Posterior cingulate gyrus (tissue), 11 donors: ENCODE results near the gene PDZRN3.
A peak's percentile ranks its signal among the peaks of the same experiment; 100 is the strongest.

Source experiments
- DNase-seq, 10 donors: peaks; one replicate each; pipeline versions ENCODE4 v3.0.0 to v3.0.0-alpha.2; 2020 to 2021; ENCODE audit warnings: mixed read lengths in 3 of 10
- intact Hi-C: fragments of 100-400 bp; cut with DNase I; formaldehyde crosslinking; loops from one replicate; pipeline ENCODE4 v1.15.1; 2023

PDZRN3 gene

DNA sequence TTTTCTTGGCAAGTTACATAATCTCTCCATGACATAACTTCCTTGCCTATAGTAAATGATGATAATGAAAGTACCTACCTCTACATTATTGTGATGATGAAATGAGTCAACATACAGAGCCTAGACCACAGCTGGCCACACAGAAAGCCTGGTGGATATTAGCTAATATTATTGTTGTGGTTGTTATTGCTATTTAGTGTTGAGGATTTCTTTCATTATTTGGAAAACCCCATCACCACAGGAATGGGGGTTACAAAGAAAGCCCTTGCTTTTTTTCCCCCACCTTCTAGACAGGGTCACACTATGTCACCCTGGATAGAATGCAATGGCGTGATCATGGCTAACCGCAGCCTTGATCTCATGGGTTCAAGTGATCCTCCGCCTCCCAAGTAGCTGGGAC, 125.0 kb downstream of the PDZRN3 start:
- no peak for DNase-seq
- intact Hi-C loops = no loop called here

GRCh38 chr3:73498764-73499622, 125.7 kb downstream of the PDZRN3 start:
- intact Hi-C loops = no loop called here
- DNase-seq = peak in 3 of 10 donors; percentile 78 to 89 (median 88)

DNA sequence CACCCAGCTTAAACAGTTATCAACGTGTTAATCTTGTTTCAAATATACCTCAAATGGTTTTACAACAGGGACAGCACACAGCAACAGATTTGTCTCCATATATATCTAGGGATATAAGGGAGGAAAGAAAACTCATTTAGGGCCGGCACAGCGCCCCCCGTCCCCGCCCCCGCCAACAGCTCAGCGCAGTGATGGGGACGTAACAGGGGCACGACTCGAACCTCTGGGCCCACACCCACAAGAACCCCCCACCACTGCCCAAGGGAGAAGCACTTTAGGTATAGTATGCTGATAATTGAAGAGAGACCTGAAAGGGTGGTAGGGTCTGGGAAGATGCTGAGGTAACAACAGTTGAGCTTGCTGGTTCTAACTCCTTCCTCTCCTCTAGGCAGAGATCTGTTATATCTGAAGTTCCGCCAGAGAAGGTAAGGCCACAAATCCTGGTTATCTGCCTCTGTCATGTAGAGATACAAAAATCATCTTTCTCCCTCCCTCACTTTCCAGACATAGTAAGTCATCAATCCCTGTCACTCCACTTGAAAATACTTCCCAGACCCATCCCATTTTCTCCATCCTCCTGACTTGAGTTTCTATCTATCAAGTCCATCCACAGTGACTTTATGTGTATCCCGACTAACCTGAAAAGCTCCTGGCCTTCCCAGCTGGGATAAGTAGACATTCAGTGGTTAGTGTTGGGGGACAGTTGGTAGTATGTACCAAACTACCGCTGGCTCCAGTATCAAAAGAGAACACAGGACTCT, 126.9 kb downstream of the PDZRN3 start:
- DNase-seq = no peak
- intact Hi-C loops = no loop called here

DNA sequence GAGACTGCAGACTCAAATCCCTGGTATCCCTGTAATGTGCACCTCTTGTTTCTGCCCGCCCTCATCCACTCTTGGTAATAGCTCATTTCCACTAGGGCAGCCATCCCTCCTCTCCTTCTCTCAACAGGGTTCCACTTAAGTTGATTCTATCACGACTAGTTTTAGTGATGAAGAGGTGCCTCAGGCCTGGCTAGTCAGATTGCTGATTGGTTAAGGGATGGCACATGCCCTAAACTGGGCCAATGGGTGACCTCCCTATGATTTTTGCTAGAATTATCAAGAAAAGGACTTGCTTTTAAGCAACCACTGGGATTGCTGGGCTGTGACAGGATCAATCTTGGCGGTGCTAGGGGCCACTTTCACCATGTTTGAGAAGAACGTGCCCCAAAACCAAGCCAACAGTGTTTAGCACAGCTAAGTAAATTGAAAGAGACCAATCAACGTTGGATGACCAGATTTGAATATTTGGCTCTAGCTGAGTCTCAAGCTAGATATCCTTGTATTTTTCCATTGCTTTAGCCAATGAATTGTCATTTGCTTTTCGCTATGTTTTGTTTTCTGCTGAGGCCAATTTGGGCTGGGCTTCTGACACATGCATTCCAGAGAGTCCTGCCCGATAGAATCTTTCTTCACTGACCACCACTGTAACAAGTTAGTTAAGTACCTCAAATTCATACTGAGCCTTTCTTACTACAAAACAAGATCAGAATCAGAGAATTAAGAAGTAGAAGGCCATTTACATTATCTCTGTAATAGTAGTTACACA, 131.0 kb downstream of the PDZRN3 start:
- intact Hi-C loops = no loop called here
- DNase-seq = no peak

- intact Hi-C loops = no loop called here
- no peak for DNase-seq
Measured at GRCh38 chr3:73492186-73492585, 132.6 kb downstream of the PDZRN3 start.

GRCh38 chr3:73491287-73491662, 133.5 kb downstream of the PDZRN3 start:
- DNase-seq = no peak
- intact Hi-C loops = no loop called here

- intact Hi-C loops = no loop called here
Measured at GRCh38 chr3:73490453-73491286, 134.1 kb downstream of the PDZRN3 start.

DNA sequence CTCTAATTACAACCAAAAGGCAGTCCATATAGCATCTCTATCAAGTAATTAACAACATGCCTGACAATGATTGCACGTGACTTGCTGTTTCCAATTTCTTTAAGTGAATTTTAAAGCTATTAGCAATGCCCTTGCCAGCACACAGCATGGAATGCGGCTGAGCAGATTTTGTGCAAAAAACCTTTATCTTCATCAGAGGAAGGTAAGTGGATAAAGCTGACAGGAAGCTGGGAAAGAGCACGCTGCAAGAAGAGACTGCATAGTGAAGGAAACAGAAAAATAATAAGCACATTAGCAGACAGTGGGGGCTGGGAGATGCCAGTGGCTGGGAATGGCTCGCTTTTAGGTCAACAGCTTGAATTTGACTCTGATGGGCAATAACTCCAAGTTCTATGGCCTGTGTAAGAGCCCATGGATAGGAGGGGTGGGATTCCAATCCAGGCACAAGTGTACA, 138.8 kb downstream of the PDZRN3 start:
- intact Hi-C loops = no loop called here

More at GRCh38 chr3:73490453-73491286, 134.1 kb downstream of the PDZRN3 start:
- DNase-seq = no peak

DNA sequence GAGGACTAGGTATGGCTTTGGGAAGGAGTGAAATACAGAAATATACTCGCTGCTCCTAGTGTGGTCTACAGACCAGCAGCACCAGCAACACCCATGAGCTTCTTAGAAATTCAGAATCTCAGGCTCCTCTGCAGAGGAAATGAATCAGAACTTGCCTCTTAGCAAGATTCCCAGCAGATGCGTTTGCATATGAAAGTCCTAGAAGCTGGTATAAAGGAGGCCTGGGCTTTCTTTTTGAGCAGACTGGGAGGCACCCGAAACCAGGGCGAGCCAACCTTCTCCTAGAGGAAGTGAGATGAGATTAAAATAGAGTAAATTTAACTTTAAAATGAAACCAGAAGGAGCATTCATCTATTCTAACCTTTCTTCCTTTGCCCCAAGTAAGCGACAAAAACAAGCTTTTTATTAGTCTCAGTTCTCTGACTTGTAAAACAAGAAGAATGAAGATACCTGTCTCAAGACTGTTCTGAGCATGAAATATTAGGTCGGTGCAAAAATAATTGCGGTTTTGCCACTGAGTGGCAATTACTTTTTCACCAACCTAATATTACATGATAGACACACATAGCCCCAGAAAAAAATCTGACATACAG, 140.0 kb downstream of the PDZRN3 start:
- no peak for DNase-seq
- intact Hi-C loops = no loop called here

More for the DNA sequence above, 138.8 kb downstream of the PDZRN3 start:
- no peak for DNase-seq

- no peak for DNase-seq
- intact Hi-C loops = no loop called here
Measured at GRCh38 chr3:73481888-73482287, 142.9 kb downstream of the PDZRN3 start.

DNA sequence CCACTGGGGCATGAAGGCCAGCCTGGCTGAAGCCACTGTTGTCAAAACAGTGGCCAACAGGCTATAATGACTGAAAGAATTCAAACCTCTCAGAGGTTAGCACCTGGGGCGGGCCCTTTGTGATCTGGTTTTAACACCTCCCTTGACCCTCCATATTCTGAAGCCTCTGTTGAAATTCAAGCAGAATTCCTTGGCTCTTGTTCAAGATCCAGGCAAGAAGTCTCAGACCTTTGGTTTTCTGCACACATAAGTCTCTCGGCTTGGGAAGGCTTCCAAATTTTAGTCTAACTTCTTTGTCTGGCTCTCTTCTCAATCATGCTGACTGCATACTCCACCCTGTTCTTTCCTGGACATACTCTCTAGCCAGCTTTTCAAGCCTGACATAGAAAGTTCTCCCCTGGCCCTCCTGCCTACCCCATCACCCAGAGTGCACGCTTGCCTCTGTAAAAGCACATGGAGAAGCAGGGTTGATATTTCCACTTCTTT, 144.5 kb downstream of the PDZRN3 start:
- intact Hi-C loops = no loop called here
- no peak for DNase-seq

GRCh38 chr3:73479325-73479724, 145.4 kb downstream of the PDZRN3 start:
- DNase-seq = no peak
- intact Hi-C loops = no loop called here

- intact Hi-C loops = no loop called here
- DNase-seq = no peak
Measured at GRCh38 chr3:73478858-73479257, 145.9 kb downstream of the PDZRN3 start.

GRCh38 chr3:73475717-73476116, 149.0 kb downstream of the PDZRN3 start:
- intact Hi-C loops = no loop called here
- no peak for DNase-seq

DNA sequence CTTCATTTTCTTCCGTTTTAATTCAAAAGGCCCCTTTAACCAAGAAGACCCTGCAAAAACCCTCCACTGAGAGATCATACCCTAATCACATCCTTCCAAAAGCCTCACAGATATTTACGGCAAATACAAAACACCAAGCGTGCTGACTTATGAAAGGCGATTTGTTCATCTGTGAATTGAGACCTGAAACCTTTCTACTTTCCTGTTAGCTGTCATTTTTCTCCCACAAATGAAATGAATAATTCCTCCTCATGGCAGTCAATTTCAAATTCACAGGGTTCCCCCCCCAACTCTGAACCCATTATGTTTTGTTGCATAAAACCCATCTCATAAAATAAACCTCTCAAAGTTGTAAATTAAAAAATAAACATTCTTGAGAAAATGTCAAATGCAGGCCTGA, 149.6 kb downstream of the PDZRN3 start:
- intact Hi-C loops = no loop called here
- DNase-seq = no peak

- intact Hi-C loops = no loop called here
- DNase-seq = no peak
Measured at GRCh38 chr3:73474619-73475018, 150.1 kb downstream of the PDZRN3 start.

- intact Hi-C loops = no loop called here
- no peak for DNase-seq
Measured at GRCh38 chr3:73473898-73474416, 150.8 kb downstream of the PDZRN3 start.

GRCh38 chr3:73473181-73473897, 151.4 kb downstream of the PDZRN3 start:
- no peak for DNase-seq
- intact Hi-C loops = no loop called here
